OCI-LY1 (cell line): Measurements from ENCODE around the gene LANCL1.

Experiments
- EZH2 ChIP-seq: fragments of 200-600 bp; sonication (generic), shearing (Covaris generic); IDR thresholded peaks from 2 replicates; pipeline ENCODE4 v1.8.0; 2017; ENCODE audit warnings: borderline replicate concordance, mixed run types, mild to moderate bottlenecking, antibody characterized with exemption, low read length, moderate library complexity, mixed read lengths
- TF ChIP-seq, protein P1 (sequence below): fragments of 200-600 bp; sonication (generic), shearing (Covaris generic); IDR thresholded peaks from 2 replicates; pipeline ENCODE4 v1.5.1; 2017; ENCODE audit warnings: mild to moderate bottlenecking, antibody characterized with exemption, low read length, moderate library complexity, mixed read lengths

DNA sequence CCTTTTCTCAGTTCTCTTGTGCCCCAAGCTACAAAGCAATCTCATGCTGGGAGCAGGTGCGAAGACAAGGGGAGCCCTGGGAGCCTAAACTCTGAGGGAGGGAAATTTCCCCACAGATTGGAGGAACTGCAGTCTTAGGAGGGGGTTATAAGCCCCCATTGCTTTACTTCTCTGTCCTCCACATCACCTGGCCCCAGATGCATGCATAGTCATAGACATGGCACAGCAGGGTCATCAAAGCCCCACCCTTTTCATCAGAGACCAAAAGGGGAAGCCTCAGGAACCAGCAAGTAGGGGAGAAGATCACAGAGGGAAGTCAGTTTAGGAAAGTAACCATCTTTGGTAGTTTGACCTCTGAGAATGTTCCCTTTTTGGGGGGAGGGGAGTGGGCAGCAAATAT is 33.7 kb downstream of the LANCL1 start:
- TF ChIP-seq, protein P1, sequence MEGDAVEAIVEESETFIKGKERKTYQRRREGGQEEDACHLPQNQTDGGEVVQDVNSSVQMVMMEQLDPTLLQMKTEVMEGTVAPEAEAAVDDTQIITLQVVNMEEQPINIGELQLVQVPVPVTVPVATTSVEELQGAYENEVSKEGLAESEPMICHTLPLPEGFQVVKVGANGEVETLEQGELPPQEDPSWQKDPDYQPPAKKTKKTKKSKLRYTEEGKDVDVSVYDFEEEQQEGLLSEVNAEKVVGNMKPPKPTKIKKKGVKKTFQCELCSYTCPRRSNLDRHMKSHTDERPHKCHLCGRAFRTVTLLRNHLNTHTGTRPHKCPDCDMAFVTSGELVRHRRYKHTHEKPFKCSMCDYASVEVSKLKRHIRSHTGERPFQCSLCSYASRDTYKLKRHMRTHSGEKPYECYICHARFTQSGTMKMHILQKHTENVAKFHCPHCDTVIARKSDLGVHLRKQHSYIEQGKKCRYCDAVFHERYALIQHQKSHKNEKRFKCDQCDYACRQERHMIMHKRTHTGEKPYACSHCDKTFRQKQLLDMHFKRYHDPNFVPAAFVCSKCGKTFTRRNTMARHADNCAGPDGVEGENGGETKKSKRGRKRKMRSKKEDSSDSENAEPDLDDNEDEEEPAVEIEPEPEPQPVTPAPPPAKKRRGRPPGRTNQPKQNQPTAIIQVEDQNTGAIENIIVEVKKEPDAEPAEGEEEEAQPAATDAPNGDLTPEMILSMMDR, result no peak
- TF ChIP-seq EZH2, result no peak
